NCI-H226 (cell line): ENCODE results near the gene SSTR4.

ENCODE experiments used
- DNase-seq: peaks from one replicate; pipeline ENCODE4 v3.0.0-alpha.2; 2015

SSTR4 gene

DNA sequence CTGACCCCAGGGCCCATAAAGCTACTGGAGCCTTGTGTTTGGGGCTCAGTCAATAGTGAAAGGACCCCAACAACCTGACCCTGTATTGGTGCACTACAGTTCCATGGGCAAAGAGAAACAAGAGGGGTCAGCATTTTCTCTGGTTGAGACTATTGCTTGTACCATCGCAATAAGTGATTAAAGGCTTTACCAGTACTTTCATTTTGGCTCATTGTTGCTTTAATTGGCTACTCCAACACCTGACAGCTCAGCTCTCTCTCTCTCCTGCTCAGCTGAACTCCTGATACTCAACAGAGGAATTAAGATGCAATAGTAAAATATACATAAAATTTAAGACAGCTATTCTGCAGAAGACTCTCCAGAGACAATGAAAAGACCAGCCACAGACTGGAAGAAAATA lies 33.2 kb downstream of the SSTR4 start:
- DNase-seq, result no peak

DNA sequence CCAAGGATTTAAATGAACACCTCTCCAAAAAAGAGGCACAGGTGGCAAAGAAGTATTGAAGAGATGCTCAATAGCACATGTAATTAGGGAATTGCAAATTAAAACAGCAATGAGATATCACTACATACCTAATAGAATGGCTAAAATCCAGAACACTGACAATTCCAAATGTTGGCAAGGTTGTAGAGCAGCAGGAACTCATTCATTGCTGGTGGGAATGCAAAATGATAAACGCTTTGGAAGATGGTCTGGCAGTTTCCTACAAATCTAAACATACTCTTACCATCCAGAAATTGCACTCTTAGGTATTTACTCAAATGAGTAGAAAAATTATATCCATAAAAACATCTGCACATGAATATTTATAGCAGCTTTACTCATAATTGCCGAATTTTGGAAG lies 34.0 kb downstream of the SSTR4 start:
- DNase-seq, result no peak

- DNase-seq, result no peak
Measured at GRCh38 chr20:23071398-23071797, 36.3 kb downstream of the SSTR4 start.

- DNase-seq, result no peak
Measured at GRCh38 chr20:23071996-23072395, 36.9 kb downstream of the SSTR4 start.

DNA sequence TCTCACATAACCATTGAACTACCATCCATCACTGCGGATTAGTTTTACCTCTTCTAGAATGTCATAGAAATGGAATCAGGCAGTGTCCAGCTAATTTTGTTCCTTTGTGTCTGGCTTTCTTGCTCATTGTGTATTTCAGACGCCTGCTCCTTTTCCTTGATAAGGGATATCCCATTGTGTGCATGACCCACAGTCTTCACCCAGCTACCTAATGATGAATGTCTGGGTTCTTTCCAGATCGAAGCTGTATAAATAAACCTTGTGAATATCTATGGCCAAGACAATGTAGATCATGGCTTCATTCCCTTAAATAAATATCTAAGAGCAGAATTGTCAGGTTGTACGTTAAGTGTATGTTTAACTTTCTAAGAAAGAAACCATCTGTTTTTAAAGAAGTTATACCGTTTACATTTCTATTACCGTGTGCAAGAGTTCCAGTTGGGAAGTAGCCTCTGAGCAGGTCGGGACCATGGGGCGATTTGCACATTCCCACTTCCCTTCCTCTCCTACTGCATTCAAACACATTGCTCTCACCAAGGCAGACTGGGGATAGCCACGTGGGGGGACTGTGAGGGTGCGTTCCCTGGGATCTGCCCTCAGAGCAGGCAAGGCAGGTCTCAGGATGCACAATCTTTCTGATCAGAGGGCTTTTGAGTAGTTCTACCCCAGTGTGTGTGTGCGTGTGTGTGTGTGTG lies 37.9 kb downstream of the SSTR4 start:
- DNase-seq, result no peak

- DNase-seq, result no peak
Measured at GRCh38 chr20:23074052-23074451, 38.9 kb downstream of the SSTR4 start.

GRCh38 chr20:23077277-23077676 lies 42.2 kb downstream of the SSTR4 start:
- no peak for DNase-seq

GRCh38 chr20:23078351-23079015 lies 43.4 kb downstream of the SSTR4 start:
- no peak for DNase-seq

DNA sequence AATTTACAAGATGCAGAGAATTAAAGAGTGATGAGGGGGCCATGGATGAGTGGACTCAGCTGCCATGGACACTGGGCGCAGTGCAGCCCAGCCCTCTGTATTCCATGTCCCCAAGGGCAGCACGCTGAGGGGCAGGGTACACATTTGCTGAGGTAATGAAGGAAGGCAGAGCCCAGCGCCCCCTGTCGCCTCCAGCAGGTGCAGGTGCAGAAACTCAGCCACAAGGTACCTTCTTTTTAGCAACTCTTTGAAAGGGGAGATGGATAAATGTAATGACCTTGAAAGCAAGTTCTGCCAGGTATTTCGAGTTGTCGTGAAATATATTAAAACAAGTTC lies 43.9 kb downstream of the SSTR4 start:
- DNase-seq, result no peak

- no peak for DNase-seq
Measured at GRCh38 chr20:23079926-23080325, 44.8 kb downstream of the SSTR4 start.

DNA sequence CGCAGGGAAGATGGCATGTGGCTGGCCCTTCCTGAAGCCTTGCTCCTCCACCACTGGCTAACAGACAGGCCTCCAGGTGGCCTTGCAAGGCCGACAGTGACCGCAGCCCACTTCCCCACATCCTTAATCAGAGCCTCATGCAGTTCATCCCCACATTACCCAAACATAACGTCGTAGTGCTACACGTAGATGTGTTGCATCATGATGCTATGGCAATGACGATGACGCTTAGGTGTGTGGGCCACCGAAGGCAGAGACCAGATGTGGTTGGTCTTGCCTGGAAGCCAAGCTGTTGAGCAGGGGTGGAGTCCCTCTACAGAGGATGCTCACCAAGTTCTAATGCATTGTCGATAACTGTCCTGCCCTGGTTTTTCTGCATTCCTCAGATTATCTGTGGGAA lies 45.4 kb downstream of the SSTR4 start:
- DNase-seq, result no peak

GRCh38 chr20:23081263-23081819 lies 46.2 kb downstream of the SSTR4 start:
- no peak for DNase-seq

- no peak for DNase-seq
Measured at GRCh38 chr20:23082846-23083552, 47.9 kb downstream of the SSTR4 start.

DNA sequence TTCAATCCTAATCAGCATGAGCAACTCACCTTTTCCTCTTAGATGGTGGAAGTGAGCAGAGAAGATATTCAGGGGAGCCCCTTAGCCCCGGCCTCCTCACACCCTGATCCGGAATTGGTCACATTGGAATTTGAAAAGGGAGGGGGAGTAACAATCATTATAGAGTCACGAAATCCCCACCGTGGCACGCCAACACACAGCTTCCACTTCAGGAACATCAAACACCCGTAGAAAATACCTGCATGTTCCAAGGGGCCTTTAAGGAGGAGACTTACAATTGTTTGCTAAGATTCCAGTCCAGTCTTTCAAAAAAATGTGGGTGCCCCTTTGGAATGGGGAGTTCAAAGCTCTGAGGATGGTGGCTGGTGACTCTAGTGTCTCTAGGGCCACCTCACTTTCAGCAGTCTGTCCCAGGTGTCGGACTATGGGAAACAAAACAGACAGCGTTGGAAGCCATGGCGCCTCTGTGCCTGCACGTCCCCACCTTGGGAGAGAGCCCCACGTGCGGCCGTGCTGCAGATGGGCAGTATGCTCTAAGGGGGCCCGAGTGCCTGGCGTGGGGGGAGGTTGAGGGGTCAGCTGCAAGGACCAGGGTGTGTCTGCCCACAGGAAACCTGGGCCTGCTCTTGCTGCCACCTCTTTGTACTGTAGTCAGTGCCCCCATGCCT lies 48.6 kb downstream of the SSTR4 start:
- no peak for DNase-seq

GRCh38 chr20:23084282-23084844 lies 49.3 kb downstream of the SSTR4 start:
- DNase-seq, result no peak

- DNase-seq, result no peak
Measured at GRCh38 chr20:23084845-23085365, 49.8 kb downstream of the SSTR4 start.

GRCh38 chr20:23085436-23086055 lies 50.4 kb downstream of the SSTR4 start:
- no peak for DNase-seq

GRCh38 chr20:23086056-23086566 lies 51.0 kb downstream of the SSTR4 start, which contains the start of gene CD93:
Gene CD93, minus strand, starts transcription at chr20:23086324. Its CDS starts 132 bp downstream, at chr20:23086192.
- no peak for DNase-seq

- no peak for DNase-seq
Measured at GRCh38 chr20:23086931-23087411, 51.9 kb downstream of the SSTR4 start.

DNA sequence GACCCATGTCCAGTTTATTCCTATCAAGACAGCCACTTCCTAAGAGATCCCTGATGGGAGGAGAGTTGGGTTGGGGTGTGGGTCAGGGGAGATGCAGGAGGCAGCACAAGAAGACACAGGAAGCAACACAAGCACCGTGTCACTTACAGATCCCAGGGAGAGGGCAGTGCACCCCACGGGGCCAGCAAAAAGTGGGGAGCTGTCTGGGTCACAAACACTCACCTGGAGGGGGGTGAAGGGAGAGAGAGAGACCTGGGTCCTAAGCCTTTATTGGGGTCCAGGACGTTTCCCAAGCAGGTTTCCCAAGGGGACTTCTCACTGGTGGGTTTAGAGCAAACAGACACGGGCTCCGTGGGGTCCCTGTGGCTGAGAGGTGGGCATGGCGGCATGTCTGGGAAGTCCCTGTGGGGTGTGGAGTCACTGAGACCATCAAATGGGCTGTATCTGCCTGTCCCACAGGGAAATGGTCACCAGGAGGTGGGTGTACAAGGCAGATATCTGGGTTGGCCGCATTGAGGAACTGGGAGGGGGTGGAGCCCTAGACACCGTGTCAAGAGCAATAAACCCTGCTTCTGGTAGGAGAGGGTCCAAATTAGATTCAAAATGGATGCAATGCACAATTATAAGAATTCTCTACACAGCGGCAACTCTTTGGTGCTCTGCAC lies 52.6 kb downstream of the SSTR4 start:
- DNase-seq, result no peak
